IMR-90 (cell line): ENCODE data around the gene TMEM9. TPM values are rescaled to one million over a fixed set of nuclear protein-coding genes. Genes with fewer than 3 reads are reported as not detected.

Source experiments
- ATAC-seq: fragments of 200-7000 bp; cut with Tn5 transposase; 2 replicates; pipeline ENCODE4 v1.9.1; 2020; ENCODE audit warnings: low read depth, mild to moderate bottlenecking, moderate library complexity
- BruUV-seq: library from RNA; stranded (reverse); fragments of 400-500 nt; replicated peaks from 2 replicates; lab custom pipeline; 2021; lab: Mats Ljungman, UMichigan
- CTCF ChIA-PET: fragments of 300-600 bp; formaldehyde crosslinking; extraction: SDS; loops from one replicate; lab custom pipeline; 2021; ENCODE audit warnings: antibody characterized with exemption; lab: Yijun Ruan, JAX
- POLR2A ChIA-PET: fragments of 300-600 bp; sonication (Branson Sonifier 250); formaldehyde crosslinking; loops from one replicate; lab custom pipeline; 2022; ENCODE audit warnings: antibody characterized with exemption; ENCODE audit not compliant: unreplicated experiment; lab: Charles Lee
- DNase-seq: peaks from one replicate; pipeline ENCODE4 v3.0.0; 2013
- H2AFZ ChIP-seq: replicated peaks from 2 replicates; pipeline ENCODE3; 2013; ENCODE audit warnings: low read length, mild to moderate bottlenecking; ENCODE audit not compliant: poor library complexity
- H2AK5ac ChIP-seq: 2 replicates; pipeline ENCODE4 v1.6.1; 2013; ENCODE audit warnings: low read depth, low read length, inconsistent platforms
- H2AK9ac ChIP-seq: replicated peaks from 2 replicates; pipeline ENCODE3; 2013; ENCODE audit warnings: mild to moderate bottlenecking, low read depth, low read length, moderate library complexity; ENCODE audit not compliant: poor library complexity
- H2BK120ac ChIP-seq: 2 replicates; pipeline ENCODE4 v1.6.1; 2013; ENCODE audit warnings: low read depth, low read length, inconsistent platforms
- H2BK15ac ChIP-seq: 3 replicates; pipeline ENCODE4 v1.6.1; 2013; ENCODE audit warnings: low read depth, low read length, inconsistent platforms
- H2BK20ac ChIP-seq: 2 replicates; pipeline ENCODE4 v1.6.1; 2013; ENCODE audit warnings: low read depth, mild to moderate bottlenecking, inconsistent platforms, low read length, moderate library complexity
- H2BK5ac ChIP-seq: 2 replicates; pipeline ENCODE4 v1.6.1; 2013; ENCODE audit warnings: mild to moderate bottlenecking, low read depth, low read length, inconsistent platforms; ENCODE audit not compliant: poor library complexity, severe bottlenecking
- H3K14ac ChIP-seq: replicated peaks from 2 replicates; pipeline ENCODE4 v1.6.1; 2013; ENCODE audit warnings: low read depth, low read length, inconsistent platforms
- H3K18ac ChIP-seq: 2 replicates; pipeline ENCODE4 v1.6.1; 2013; ENCODE audit warnings: low read depth, low read length, control low read depth
- H3K23ac ChIP-seq: 2 replicates; pipeline ENCODE4 v1.6.1; 2013; ENCODE audit warnings: low read depth, low read length, inconsistent platforms
- H3K27ac ChIP-seq: 2 replicates; pipeline ENCODE4 v1.5.1; 2013; ENCODE audit warnings: mild to moderate bottlenecking, control low read depth, low read length; ENCODE audit not compliant: insufficient read depth
- H3K27me3 ChIP-seq: 2 replicates; pipeline ENCODE4 v1.6.1; 2013; ENCODE audit warnings: low read length; ENCODE audit not compliant: control insufficient read depth, insufficient read depth
- H3K36me3 ChIP-seq: 2 replicates; pipeline ENCODE4 v1.6.1; 2013; ENCODE audit warnings: low read length, mixed read lengths; ENCODE audit not compliant: control insufficient read depth, insufficient read depth
- H3K4ac ChIP-seq: 2 replicates; pipeline ENCODE4 v1.6.1; 2013; ENCODE audit warnings: low read depth, low read length, inconsistent platforms
- H3K4me1 ChIP-seq: 2 replicates; pipeline ENCODE4 v1.6.1; 2013; ENCODE audit warnings: low read length, mixed read lengths; ENCODE audit not compliant: control insufficient read depth, insufficient read depth
- H3K4me2 ChIP-seq: 2 replicates; pipeline ENCODE4 v1.6.1; 2013; ENCODE audit warnings: low read depth, mild to moderate bottlenecking, control low read depth, low read length, moderate library complexity
- H3K4me3 ChIP-seq: 2 replicates; pipeline ENCODE4 v1.5.1; 2013; ENCODE audit warnings: low read depth, mild to moderate bottlenecking, control low read depth, low read length, moderate library complexity; ENCODE audit not compliant: insufficient read depth
- H3K56ac ChIP-seq: 2 replicates; pipeline ENCODE4 v1.6.1; 2013; ENCODE audit warnings: low read length, inconsistent platforms; ENCODE audit not compliant: insufficient read depth; ENCODE audit errors: extremely low read depth
- H3K79me1 ChIP-seq, 2 experiments: 2 replicates each; pipeline ENCODE4 v1.6.1; 2013; ENCODE audit warnings: low read length in 2 of 2, inconsistent platforms in 1 of 2, low read depth in 1 of 2
- H3K9ac ChIP-seq: 2 replicates; pipeline ENCODE4 v1.6.1; 2013; ENCODE audit warnings: low read depth, low read length, control low read depth
- H3K9me1 ChIP-seq: 2 replicates; pipeline ENCODE4 v1.6.1; 2013; ENCODE audit warnings: low read length, inconsistent platforms; ENCODE audit not compliant: insufficient read depth
- H3K9me3 ChIP-seq: 2 replicates; pipeline ENCODE4 v1.6.1; 2013; ENCODE audit warnings: low read length; ENCODE audit not compliant: control insufficient read depth, insufficient read depth
- H4K20me1 ChIP-seq: 2 replicates; pipeline ENCODE4 v1.6.1; 2013; ENCODE audit warnings: low read length, inconsistent platforms; ENCODE audit not compliant: insufficient read depth
- H4K5ac ChIP-seq: 2 replicates; pipeline ENCODE4 v1.6.1; 2013; ENCODE audit warnings: mild to moderate bottlenecking, low read depth, low read length, control low read depth
- H4K8ac ChIP-seq, 2 experiments: 2 replicates each; pipeline ENCODE4 v1.6.1; 2013; ENCODE audit warnings: low read depth in 2 of 2, low read length in 2 of 2, control low read depth in 1 of 2, inconsistent platforms in 1 of 2
- H4K91ac ChIP-seq: 2 replicates; pipeline ENCODE4 v1.6.1; 2013; ENCODE audit warnings: low read depth, low read length, inconsistent platforms; ENCODE audit not compliant: insufficient read depth
- BHLHE40 ChIP-seq: fragments of 150-350 bp; IDR thresholded peaks from 2 replicates; pipeline ENCODE4 v1.6.1; 2016; ENCODE audit warnings: mild to moderate bottlenecking, low read depth, low read length
- CEBPB ChIP-seq: IDR thresholded peaks from 2 replicates; pipeline ENCODE4 v1.6.1; 2012; ENCODE audit warnings: low read depth, low read length, improper control_type of control experiment
- FOS ChIP-seq: fragments of 150-350 bp; IDR thresholded peaks from 2 replicates; pipeline ENCODE4 v1.6.1; 2016; ENCODE audit warnings: low read depth, low read length
- MXI1 ChIP-seq: IDR thresholded peaks from 2 replicates; pipeline ENCODE4 v1.6.1; 2012; ENCODE audit warnings: low read depth, mild to moderate bottlenecking, low read length, moderate library complexity, borderline replicate concordance
- POLR2A ChIP-seq: IDR thresholded peaks from 2 replicates; pipeline ENCODE4 v1.6.1; 2012; ENCODE audit warnings: mild to moderate bottlenecking, low read depth, low read length
- RFX5 ChIP-seq: IDR thresholded peaks from 2 replicates; pipeline ENCODE4 v1.8.0; 2012; ENCODE audit warnings: low read depth, mild to moderate bottlenecking, low read length, moderate library complexity
- WGBS, 2 experiments: methylation state at CpG; one replicate each; pipeline versions ENCODE4 v1.1.5 to v1.1.7; 2013; ENCODE audit warnings: missing lambda C conversion rate in 2 of 2; ENCODE audit not compliant: insufficient read length in 1 of 2; ENCODE audit errors: extremely low coverage in 2 of 2; 5-methylcytosine and 5-hydroxymethylcytosine counted together
- dilution Hi-C: fragments of 300-500 bp; cut with HindIII; formaldehyde crosslinking; loops from one replicate; pipeline ENCODE4 v1.14.3; 2018; ENCODE audit warnings: low sequenced_read_pairs; ENCODE audit not compliant: unreplicated experiment
- in situ Hi-C: fragments of 300-500 bp; cut with MboI; formaldehyde crosslinking; loops from 3 replicates; pipeline ENCODE4 v1.14.3; 2019; ENCODE audit warnings: low sequenced_read_pairs, inconsistent platforms, mixed read lengths
- intact Hi-C: fragments of 100-400 bp; cut with micrococcal nuclease; formaldehyde crosslinking; loops from 2 replicates; pipeline ENCODE4 v1.10.0; 2022
- polyA plus RNA-seq, 3 experiments: library from polyadenylated mRNA; depleted of rRNA; stranded (reverse); fragments of >200 nt; gene quantifications; 2 replicates each; pipeline ENCODE4 v1.2.3, GENCODE V29; 2012; ENCODE audit warnings: low replicate concordance in 1 of 3
- total RNA-seq: library from RNA; depleted of rRNA; stranded (reverse); fragments of >200 nt; gene quantifications from 2 replicates; pipeline ENCODE4 v1.2.3, GENCODE V29; 2012
- TF ChIP-seq, protein P1 (sequence below): fragments of 150-350 bp; IDR thresholded peaks from 2 replicates; pipeline ENCODE4 v1.6.1; 2017; ENCODE audit warnings: mild to moderate bottlenecking, antibody characterized with exemption, low read length, low read depth

TMEM9 gene
- total and polyA plus RNA-seq, 2 of the 4 experiments (the other 2 are of a cell fraction), result 76.7 to 107 TPM

DNA sequence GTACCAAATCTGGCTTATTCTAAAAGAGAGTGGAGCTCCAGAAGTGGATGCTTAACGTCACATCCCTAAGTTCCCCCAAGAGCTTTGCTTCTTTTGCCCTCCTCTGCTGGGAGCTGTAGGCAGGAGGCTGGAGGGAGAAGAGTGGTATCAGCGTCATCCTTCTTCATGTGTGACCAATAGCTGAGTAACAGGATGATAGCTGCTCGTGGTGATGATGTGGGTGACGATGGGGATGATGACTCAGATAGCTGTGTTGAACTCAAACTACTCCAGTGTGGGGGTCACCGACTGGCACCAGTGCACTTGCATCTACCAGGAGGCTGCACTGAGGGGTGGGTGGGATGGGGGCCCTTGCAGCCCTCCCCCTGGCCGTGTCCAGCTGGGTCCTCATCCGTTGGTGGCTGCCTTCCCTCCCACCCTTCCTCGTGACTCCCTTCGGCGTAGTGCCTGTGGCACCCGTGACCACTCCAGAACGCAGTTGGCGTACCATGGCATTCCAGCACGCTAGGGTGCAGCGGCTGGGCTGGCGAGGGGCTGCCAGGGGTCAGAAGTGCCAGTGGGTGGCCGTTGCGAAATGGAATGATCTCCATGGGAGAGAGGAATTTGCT is 37.5 kb upstream of the TMEM9 start:
- peak overlapping the region; percentile 48; the same call in 1 of the 2 replicates for H2BK120ac ChIP-seq
- no peak overlapping the region for H4K91ac ChIP-seq
- no peaks in the 10 kb centered on the region for H4K20me1 ChIP-seq
- peak overlapping the region; percentile 22; the same call in 1 of the 2 replicates for H3K18ac ChIP-seq
- CTCF ChIA-PET, result no interaction called here
- in situ Hi-C loops, result no loop called here
- peak overlapping the region; percentile 68 for H2AK5ac ChIP-seq
- H3K14ac ChIP-seq, result 0 out of 2 replicates have a peak overlapping the region, but pooled peaks have one; percentile 34
- 53% methylated on average over 5 of the region's 18 CpGs; no CpG with 5 or more reads in 1 of the 2 experiments for WGBS, 2 experiments
- peaks cover 5% of the 10 kb centered on the region for H3K9me1 ChIP-seq
- H3K9ac ChIP-seq, result no peak overlapping the region
- no peak overlapping the region; the same call in 1 of the 2 replicates for H3K4me2 ChIP-seq
- DNase-seq (peak; percentile 98), ATAC-seq (peak; percentile 97)
- 0 out of 2 replicates have a peak, but pooled peaks cover under 1% of the 10 kb centered on the region for H3K27me3 ChIP-seq
- no peak overlapping the region for H2AK9ac ChIP-seq
- no peaks in the 10 kb centered on the region for H3K36me3 ChIP-seq
- no peaks in the 10 kb centered on the region for H3K9me3 ChIP-seq
- dilution Hi-C loops, result no loop called here
- POLR2A ChIA-PET, result no interaction called here
- no peak overlapping the region for H2BK15ac ChIP-seq
- no peak overlapping the region for H4K5ac ChIP-seq
- 0 out of 2 replicates have a peak, but pooled peaks cover 1% of the 10 kb centered on the region for H3K4me1 ChIP-seq
- BruUV-seq, result no TSS peak
- TF ChIP-seq, protein P1, sequence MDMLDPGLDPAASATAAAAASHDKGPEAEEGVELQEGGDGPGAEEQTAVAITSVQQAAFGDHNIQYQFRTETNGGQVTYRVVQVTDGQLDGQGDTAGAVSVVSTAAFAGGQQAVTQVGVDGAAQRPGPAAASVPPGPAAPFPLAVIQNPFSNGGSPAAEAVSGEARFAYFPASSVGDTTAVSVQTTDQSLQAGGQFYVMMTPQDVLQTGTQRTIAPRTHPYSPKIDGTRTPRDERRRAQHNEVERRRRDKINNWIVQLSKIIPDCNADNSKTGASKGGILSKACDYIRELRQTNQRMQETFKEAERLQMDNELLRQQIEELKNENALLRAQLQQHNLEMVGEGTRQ, result 0 out of 2 replicates have a peak, but pooled peaks have one; percentile 15
- peak; percentile 88 for TF ChIP-seq FOS
- peak; percentile 44; the same call in 1 of the 2 replicates for TF ChIP-seq BHLHE40
- TF ChIP-seq RFX5, result no peak
- peak; percentile 49; the same call in 1 of the 2 replicates for TF ChIP-seq POLR2A
- TF ChIP-seq MXI1, result no peak
- TF ChIP-seq CEBPB, result peak; percentile 70
- H3K27ac ChIP-seq, result no peak overlapping the region
- no peak overlapping the region for H2AFZ ChIP-seq
- 0 out of 4 replicates have a peak overlapping the region, but pooled peaks have one; percentile 21 to 49 for H4K8ac ChIP-seq
- H3K23ac ChIP-seq, result peak overlapping the region; percentile 42; the same call in 1 of the 2 replicates
- H3K56ac ChIP-seq, result no peak overlapping the region
- peak overlapping the region; percentile 29; the same call in 1 of the 2 replicates for H3K4ac ChIP-seq
- intact Hi-C loops, result no loop called here
- H3K4me3 ChIP-seq, result no peak overlapping the region
- no peaks in the 10 kb centered on the region for H3K79me1 ChIP-seq
- peak overlapping the region; percentile 50; the same call in 1 of the 2 replicates for H2BK20ac ChIP-seq
- peak overlapping the region; percentile 69 for H2BK5ac ChIP-seq
